ENCODE measurements around the gene MYO9B.

MYO9B gene

GRCh38 chr19:17225053-17225452 lies 149.5 kb downstream of the MYO9B start:
- no peak for DNase-seq

- peak; percentile 94 to 100 (median 98) for DNase-seq
Observed at GRCh38 chr19:17226002-17226933, 150.7 kb downstream of the MYO9B start, which contains the start of gene OCEL1. TSS of gene OCEL1 (plus strand) at chr19:17226226. CDS start at chr19:17226248, 22 bp downstream.

- no peak for DNase-seq
Observed at GRCh38 chr19:17227798-17228367, 152.3 kb downstream of the MYO9B start.

GRCh38 chr19:17229890-17230289 lies 154.3 kb downstream of the MYO9B start:
- DNase-seq: no peak

- no peak for DNase-seq
Observed at GRCh38 chr19:17232258-17232657, 156.7 kb downstream of the MYO9B start.

GRCh38 chr19:17234911-17235299 lies 159.3 kb downstream of the MYO9B start:
- peak in 5 of 6 experiments; percentile 21 to 53 (median 35) for DNase-seq

- DNase-seq: peak; percentile 42 to 72 (median 64)
Observed at GRCh38 chr19:17235300-17235970, 159.9 kb downstream of the MYO9B start.

GRCh38 chr19:17235971-17236777 lies 160.6 kb downstream of the MYO9B start:
- no peak for DNase-seq

GRCh38 chr19:17236811-17237543 lies 161.4 kb downstream of the MYO9B start:
- DNase-seq: no peak

GRCh38 chr19:17237747-17238706 lies 162.4 kb downstream of the MYO9B start:
- DNase-seq: no peak

GRCh38 chr19:17240062-17240752 lies 164.6 kb downstream of the MYO9B start:
- no peak for DNase-seq

GRCh38 chr19:17240826-17241399 lies 165.3 kb downstream of the MYO9B start:
- DNase-seq: no peak

GRCh38 chr19:17242431-17243208 lies 167.0 kb downstream of the MYO9B start:
- no peak for DNase-seq

- DNase-seq: no peak
Observed at GRCh38 chr19:17243211-17243829, 167.7 kb downstream of the MYO9B start.

GRCh38 chr19:17243830-17244617 lies 168.4 kb downstream of the MYO9B start:
- no peak for DNase-seq

GRCh38 chr19:17244618-17245534 lies 169.3 kb downstream of the MYO9B start:
- peak in 2 of 6 experiments; percentile 10 to 24 for DNase-seq

Measured in stimulated activated naive CD4-positive, alpha-beta T cell (primary cell).